ENCODE results near the gene COMMD3.

DNA sequence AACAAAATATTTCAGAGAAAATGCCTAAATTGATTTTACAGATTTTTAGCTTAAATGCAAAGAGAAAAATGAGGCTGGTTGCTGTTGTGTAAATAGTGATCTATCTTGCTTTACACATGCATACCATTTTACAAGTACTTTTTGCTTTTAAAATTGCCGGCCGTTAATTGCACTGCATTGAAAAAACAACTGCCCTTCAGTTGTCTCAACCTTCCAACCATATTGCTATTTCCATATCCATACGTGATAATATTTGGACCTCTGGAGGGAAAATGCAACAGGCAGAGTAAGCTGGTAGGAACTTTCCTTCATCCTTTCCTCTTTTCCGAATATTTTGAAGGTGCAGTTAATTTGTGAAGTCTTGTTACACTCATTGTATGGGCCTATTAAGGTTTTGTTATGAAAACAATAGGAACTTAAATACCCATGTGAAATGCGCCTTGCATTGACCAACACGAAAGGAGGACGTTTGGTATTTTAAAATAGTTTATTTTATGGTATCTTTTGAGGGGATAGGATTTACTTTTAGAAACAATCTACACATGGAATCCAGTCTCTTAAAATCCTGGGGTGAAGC lies 16.0 kb downstream of the COMMD3 start:
- TF ChIP-seq POLR2AphosphoS5 (IDR thresholded peaks at IDR 0.05; ENCODE audit: low read depth, low read length) (no peak), SIN3A (IDR thresholded peaks at IDR 0.05; ENCODE audit: borderline replicate concordance, insufficient read depth, low read depth, low read length) (no peak)
- TF ChIP-seq, protein P1, sequence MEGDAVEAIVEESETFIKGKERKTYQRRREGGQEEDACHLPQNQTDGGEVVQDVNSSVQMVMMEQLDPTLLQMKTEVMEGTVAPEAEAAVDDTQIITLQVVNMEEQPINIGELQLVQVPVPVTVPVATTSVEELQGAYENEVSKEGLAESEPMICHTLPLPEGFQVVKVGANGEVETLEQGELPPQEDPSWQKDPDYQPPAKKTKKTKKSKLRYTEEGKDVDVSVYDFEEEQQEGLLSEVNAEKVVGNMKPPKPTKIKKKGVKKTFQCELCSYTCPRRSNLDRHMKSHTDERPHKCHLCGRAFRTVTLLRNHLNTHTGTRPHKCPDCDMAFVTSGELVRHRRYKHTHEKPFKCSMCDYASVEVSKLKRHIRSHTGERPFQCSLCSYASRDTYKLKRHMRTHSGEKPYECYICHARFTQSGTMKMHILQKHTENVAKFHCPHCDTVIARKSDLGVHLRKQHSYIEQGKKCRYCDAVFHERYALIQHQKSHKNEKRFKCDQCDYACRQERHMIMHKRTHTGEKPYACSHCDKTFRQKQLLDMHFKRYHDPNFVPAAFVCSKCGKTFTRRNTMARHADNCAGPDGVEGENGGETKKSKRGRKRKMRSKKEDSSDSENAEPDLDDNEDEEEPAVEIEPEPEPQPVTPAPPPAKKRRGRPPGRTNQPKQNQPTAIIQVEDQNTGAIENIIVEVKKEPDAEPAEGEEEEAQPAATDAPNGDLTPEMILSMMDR (IDR thresholded peaks at IDR 0.05), result no peak
- TF ChIP-seq, protein P2, sequence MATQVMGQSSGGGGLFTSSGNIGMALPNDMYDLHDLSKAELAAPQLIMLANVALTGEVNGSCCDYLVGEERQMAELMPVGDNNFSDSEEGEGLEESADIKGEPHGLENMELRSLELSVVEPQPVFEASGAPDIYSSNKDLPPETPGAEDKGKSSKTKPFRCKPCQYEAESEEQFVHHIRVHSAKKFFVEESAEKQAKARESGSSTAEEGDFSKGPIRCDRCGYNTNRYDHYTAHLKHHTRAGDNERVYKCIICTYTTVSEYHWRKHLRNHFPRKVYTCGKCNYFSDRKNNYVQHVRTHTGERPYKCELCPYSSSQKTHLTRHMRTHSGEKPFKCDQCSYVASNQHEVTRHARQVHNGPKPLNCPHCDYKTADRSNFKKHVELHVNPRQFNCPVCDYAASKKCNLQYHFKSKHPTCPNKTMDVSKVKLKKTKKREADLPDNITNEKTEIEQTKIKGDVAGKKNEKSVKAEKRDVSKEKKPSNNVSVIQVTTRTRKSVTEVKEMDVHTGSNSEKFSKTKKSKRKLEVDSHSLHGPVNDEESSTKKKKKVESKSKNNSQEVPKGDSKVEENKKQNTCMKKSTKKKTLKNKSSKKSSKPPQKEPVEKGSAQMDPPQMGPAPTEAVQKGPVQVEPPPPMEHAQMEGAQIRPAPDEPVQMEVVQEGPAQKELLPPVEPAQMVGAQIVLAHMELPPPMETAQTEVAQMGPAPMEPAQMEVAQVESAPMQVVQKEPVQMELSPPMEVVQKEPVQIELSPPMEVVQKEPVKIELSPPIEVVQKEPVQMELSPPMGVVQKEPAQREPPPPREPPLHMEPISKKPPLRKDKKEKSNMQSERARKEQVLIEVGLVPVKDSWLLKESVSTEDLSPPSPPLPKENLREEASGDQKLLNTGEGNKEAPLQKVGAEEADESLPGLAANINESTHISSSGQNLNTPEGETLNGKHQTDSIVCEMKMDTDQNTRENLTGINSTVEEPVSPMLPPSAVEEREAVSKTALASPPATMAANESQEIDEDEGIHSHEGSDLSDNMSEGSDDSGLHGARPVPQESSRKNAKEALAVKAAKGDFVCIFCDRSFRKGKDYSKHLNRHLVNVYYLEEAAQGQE (IDR thresholded peaks at IDR 0.05; ENCODE audit: insufficient read depth in 1 of 2, low read depth in 2 of 2, low read length in 1 of 2), result no peak
